GM19455 (cell line): ENCODE data around the gene KIF5C.

Experiments used
- ATAC-seq: cut with Tn5 transposase; IDR thresholded peaks from one replicate; pipeline ENCODE4 v1.9.1; 2021; ENCODE audit not compliant: unreplicated experiment

KIF5C gene

DNA sequence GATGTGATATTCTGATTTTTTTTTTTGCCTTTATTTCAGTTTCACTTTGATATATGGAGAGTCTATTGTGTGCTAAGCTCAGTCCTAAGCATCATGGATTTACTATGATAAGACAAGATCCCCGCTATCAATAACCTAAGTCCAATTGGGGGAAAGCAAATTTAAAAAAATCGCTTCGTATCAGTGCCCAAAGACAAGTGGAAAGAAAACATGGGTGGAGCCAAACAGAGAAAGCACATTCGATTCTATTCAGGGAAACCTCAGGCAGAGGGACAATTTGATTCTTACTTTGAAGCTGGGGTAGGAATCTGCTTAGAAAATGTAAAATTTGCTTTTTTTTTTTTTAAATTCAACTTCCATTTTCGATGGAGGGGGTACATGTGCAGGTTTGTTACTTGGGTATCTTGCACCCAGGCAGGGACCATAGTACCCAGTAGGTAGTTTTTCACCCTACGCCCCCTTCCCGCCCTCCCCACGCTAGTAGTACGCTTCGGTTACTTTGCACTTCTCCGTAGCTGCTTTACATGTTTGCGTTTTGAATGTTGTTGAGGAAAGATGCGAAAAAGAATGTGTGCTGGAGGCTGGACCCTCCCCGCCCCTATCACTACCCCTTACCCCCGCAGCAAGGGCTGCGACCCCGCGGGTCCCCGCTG lies 12.4 kb downstream of the KIF5C start:
- ATAC-seq: no peak

DNA sequence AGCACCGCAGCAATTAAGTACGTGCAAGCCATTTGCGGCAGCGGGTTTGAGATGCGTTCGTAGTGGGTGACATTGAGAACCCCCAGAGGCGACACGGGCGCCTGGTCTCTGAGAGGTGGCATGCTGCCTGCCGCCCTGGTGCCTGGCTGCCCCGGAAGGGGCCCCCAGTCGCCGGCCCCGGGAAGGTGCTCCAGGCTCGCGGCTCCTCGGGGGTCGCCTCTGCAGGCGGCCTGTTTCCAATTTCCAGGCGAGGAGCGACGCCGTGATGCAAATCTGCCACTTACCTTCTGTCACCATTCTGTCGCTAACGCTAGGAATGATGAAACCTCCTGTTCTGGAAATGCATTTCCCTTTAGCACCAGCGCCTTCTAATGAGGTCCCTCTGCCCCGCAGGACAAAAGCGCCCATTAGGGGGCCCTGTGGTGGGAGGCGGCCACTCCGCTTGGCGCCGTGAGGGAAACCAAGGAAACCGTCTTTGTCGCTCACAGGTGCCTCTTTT lies 13.0 kb downstream of the KIF5C start:
- no peak for ATAC-seq

- no peak for ATAC-seq
Measured at GRCh38 chr2:148888986-148889385, 14.0 kb downstream of the KIF5C start.

DNA sequence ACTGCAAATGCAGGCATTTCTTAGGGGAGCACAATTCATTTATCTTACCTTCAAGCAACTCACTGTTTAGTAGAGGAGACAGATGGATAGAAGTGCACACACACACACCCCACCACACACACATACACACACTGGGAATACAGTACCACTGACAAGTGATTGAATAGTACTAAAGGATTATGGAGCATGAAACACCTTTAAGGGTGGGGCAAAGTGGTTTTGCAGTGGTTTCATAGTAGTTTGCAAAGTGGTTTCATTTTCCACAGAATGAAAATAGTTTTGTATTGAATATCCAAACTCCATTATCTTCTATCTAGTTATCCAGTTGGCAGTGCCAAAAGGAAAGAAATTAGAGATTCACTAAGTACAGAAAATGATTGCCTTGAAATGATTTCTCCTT lies 18.9 kb downstream of the KIF5C start:
- no peak for ATAC-seq

- ATAC-seq: no peak
Measured at GRCh38 chr2:148896136-148896535, 21.1 kb downstream of the KIF5C start.

DNA sequence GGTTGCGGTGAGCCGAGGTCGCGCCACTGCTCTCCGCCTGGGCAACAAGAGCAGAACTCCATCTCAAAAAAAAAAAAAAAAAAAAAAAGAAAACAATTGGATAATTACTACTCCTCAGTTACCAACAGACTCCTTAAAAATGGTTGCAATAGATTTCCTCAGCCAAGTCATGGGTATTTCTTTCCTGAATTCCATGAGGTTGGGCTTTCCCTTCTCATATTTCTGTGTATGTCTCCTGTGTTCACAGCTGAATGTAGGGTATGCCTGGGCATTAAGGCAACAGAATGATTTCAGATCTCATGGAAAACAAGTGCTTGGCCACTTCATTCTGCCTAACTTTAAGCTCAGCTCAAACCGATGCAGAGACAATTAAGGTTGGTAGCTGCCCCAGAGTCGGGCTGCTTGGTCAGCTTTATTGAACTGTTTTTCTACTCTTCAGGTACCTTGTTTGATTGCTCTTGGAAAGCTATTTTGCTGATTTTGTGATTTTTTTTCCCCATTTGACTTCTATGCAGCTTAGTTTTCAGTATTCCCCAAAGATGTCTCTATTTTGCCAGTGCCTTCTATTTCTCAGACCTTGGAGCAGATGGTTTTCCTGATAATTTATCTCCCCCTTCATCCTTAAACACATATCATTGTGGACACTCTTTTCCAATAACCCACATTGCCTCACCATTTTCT lies 24.8 kb downstream of the KIF5C start:
- ATAC-seq: no peak

- ATAC-seq: no peak
Measured at GRCh38 chr2:148900350-148900837, 25.4 kb downstream of the KIF5C start.

GRCh38 chr2:148901142-148901541 lies 26.1 kb downstream of the KIF5C start:
- ATAC-seq: no peak

GRCh38 chr2:148902798-148903197 lies 27.8 kb downstream of the KIF5C start:
- no peak for ATAC-seq

- ATAC-seq: no peak
Measured at GRCh38 chr2:148903294-148903693, 28.3 kb downstream of the KIF5C start.

DNA sequence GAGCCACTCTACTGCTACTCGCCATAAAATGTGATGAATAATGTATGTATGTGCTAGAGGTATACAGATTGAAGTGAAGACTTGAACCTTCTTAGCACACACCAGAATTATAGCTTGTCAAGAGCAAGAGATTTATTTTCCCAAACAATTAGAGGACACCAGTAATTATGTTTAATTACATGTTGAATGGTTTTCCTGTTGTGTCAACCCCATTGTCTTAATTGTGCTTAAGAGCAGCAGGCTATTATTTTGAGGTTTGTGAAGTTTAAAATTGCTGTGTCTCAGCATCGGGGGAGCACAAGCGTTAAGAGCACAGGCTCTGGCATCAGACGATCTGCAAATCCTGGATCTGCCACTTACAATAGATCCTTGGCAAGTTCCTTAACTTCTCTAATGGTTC lies 29.0 kb downstream of the KIF5C start:
- no peak for ATAC-seq

DNA sequence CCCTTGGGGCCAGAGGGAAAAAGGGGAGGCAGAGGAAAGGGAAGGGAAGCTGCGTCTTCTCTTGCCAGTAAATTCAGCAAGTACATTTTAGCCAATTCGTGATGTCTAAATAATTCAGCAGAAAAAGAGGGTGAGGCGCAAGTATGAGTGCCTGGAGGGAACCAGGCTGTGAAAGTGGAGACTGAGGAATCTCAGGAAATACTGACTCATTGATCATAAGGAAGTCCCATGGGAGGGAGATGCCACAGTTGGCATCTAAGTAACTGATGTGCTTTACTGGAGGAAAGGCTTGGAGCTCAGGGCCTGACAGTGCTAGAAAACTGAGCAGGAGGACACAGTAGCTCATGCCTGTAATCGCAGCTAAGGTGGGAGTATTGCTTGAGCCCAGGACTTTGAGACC lies 31.1 kb downstream of the KIF5C start:
- ATAC-seq: no peak

DNA sequence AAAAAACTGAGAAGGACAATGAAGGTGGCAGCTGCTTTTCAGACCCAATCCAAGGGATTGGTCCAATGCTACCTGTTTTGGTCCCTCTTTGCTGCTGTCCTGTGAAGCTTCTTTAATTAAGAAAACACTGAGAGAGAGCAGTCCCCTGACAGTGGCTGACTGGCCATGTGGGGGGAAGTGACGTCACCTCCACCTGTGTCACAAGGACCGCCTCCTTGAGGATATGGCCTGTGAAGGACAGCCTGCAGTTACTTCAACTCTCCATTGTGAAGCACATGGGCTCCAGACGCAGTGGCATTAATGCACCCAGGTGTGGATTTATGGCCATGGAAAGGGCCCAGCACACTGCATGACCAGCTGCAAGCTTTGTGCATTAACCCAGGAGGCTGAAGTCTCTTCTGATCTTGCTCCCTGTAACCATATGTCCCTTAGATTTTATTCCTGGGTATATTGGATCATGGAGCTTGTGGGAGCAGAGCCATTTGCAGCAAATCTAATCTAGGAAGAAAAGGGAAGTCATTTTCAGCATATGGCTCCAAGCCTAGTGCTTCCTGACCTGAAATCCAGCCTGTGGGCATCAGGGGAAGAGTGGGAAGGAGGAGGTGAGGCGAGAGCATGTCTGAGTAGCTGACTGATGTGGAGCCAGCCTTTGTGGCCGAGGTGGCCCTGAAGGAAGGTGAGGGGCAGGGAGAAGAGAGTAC lies 32.2 kb downstream of the KIF5C start:
- ATAC-seq: no peak

DNA sequence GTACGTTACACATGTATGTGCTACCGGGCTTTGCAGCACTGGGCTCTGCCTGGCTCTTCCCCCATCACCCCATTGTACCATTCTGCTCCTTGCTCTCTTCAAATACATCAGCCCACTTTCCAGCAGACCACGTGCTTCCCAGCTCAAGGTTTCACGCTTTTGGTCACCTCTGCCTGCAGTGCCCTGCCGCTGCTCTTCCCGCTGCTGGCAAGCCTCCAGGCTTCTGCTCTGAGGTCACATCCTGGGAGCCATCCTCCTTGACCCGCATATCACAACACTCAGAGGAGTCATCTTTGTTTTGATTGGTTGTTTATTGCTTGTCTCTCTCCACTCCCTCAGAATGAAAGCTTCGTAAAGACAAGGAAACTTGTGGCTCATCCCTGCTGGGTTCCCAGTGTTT lies 34.1 kb downstream of the KIF5C start:
- no peak for ATAC-seq

DNA sequence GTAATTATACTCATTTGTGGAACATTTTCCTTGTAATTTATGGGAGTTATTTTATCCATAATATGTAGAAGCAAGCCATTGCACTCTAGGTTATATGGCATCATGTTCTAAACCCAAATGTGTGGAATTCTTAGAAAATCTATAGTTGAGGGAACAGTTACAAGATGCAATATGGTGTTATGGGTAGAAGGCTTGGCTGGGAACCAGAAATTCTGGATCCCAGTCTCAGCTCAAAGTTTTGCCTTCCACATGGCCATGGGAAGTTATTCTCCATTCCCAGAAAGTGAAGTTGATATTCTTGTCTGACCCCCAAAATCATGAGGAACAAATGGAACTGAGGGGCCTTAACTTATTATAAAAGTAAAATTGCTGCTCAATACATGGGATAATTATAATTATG lies 38.0 kb downstream of the KIF5C start:
- no peak for ATAC-seq

DNA sequence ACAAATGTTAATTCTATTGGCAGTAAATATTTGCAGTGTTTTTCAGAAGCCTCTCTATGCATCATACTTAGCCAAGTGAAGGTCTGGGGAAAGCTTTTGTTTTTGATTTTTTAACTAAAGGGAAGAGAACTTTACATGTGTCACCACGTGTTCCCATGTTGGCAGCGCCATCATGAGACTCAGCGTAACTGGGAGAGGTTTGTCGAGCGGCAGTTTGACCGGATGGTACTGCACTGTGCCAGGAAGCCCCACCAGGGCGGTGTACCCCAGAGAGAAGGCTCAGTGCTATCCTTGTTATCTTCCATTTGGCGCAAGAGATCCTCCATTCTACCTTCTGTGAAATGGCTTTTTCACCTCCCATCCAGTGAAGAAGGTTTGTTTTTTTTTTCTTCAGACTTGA lies 38.5 kb downstream of the KIF5C start:
- no peak for ATAC-seq

DNA sequence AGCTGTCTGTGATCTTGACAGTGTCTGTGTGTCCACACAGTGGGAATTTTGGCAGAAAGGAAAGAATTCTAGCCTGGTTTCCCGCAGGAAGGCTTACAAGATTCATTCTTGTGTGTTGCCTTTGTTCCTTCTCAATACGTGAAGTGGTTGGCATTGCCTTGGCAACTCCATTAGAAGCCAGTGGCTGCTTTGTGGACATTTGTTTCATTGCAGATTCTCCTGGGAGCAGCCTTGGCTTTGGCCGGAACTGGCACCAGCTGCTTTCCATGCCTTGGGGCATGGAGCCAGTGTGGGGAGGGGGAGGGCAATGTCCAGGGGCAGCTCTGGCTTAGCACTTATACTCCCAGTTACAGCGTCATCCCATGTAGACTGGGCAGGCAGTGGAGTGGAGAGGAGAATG lies 39.4 kb downstream of the KIF5C start:
- no peak for ATAC-seq

GRCh38 chr2:148917431-148917830 lies 42.4 kb downstream of the KIF5C start:
- no peak for ATAC-seq

DNA sequence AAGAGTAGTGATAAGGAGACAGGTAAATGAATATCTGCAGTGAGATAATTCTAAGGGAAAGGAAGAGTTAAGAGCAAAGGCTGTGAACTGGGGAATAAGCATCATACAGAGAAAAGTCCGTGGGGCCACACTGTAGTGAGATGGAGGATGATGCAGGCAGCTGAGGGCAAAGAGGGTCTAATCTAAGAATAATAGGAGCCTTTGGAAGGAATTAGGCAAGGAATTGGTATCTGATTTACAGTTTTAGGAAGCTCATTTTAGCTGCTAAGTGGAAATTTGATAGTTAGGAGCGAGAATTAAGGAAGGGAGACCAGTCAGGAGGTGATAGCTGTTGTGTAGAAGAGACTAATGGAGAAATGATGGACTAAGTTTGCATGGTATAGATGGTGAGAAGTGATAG lies 43.5 kb downstream of the KIF5C start:
- no peak for ATAC-seq

- ATAC-seq: no peak
Measured at GRCh38 chr2:148920559-148920958, 45.5 kb downstream of the KIF5C start.

DNA sequence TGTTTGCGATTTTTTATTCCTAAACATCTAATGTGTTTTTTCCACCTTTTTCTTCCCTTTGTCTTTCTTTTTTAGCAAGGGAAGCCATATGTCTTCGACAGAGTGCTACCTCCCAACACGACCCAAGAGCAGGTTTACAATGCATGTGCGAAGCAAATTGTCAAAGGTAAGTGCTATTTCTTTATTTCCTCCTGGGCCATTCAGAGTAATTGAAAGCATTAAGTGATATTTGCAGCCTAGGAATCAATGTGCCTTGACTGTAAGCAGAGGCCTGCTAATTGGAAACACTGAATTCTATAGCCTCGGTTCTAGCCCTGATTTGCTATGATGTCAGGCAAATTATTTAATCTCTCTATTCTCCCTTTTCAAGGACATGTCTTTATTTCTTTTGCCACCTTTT lies 47.0 kb downstream of the KIF5C start:
- no peak for ATAC-seq
